AG04450 (cell line): Measurements from ENCODE around the gene EFCAB7. TPM values are rescaled to one million over a fixed set of nuclear protein-coding genes. Genes with fewer than 3 reads are reported as not detected.

Experiments used
- CTCF ChIA-PET: fragments of 300-600, 350-600 bp; formaldehyde crosslinking; extraction: SDS; loops from one replicate; lab custom pipeline; 2022; ENCODE audit warnings: antibody characterized with exemption, inconsistent platforms; lab: Charles Lee
- POLR2A ChIA-PET: fragments of 350-600 bp; formaldehyde crosslinking; extraction: SDS; loops from one replicate; lab custom pipeline; 2021; ENCODE audit warnings: antibody characterized with exemption, inconsistent platforms; lab: Yijun Ruan, JAX
- DNase-seq: peaks from one replicate; pipeline ENCODE4 v3.0.0-alpha.2; 2011; ENCODE audit warnings: low read depth, low spot score
- H3K27ac ChIP-seq: one replicate; pipeline ENCODE4 v1.5.1; 2012; ENCODE audit warnings: low read depth, low read length, control low read depth
- H3K27me3 ChIP-seq: one replicate; pipeline ENCODE4 v1.6.0; 2012; ENCODE audit warnings: low read length; ENCODE audit not compliant: control insufficient read depth, insufficient read depth
- H3K4me3 ChIP-seq: 2 replicates; pipeline ENCODE4 v1.5.1; 2011; ENCODE audit warnings: mild to moderate bottlenecking, low read depth, low read length, control low read depth
- H3K9me3 ChIP-seq: 2 replicates; pipeline ENCODE4 v1.5.1; 2012; ENCODE audit warnings: low read length; ENCODE audit not compliant: control insufficient read depth, insufficient read depth
- polyA plus RNA-seq: library from polyadenylated mRNA; depleted of rRNA; stranded (reverse); fragments of >200 nt; gene quantifications from 2 replicates; pipeline ENCODE4 v1.2.3, GENCODE V29; 2011
- TF ChIP-seq, protein P1 (sequence below): IDR thresholded peaks from 2 replicates; pipeline ENCODE4 v1.5.1; 2011; ENCODE audit warnings: low read depth, low read length, control low read depth, inconsistent platforms

The EFCAB7 gene
- polyA plus RNA-seq, 1 experiment: 6.0 TPM

- ChIA-PET POLR2A (no interaction called here), CTCF (interaction anchor here (1.0 kb wide), 1 partner anchor 652 kb away, joined by 4 read pairs; no protein-coding TSS in a partner anchor)
- Histone ChIP-seq H3K27me3 (no peaks in the 10 kb centered on the region), H3K27ac (peak overlapping the region; percentile 68), H3K9me3 (no peaks in the 10 kb centered on the region; the same call in 1 of the 2 replicates), H3K4me3 (peak overlapping the region; percentile 81)
- no peak for DNase-seq
- TF ChIP-seq, protein P1, sequence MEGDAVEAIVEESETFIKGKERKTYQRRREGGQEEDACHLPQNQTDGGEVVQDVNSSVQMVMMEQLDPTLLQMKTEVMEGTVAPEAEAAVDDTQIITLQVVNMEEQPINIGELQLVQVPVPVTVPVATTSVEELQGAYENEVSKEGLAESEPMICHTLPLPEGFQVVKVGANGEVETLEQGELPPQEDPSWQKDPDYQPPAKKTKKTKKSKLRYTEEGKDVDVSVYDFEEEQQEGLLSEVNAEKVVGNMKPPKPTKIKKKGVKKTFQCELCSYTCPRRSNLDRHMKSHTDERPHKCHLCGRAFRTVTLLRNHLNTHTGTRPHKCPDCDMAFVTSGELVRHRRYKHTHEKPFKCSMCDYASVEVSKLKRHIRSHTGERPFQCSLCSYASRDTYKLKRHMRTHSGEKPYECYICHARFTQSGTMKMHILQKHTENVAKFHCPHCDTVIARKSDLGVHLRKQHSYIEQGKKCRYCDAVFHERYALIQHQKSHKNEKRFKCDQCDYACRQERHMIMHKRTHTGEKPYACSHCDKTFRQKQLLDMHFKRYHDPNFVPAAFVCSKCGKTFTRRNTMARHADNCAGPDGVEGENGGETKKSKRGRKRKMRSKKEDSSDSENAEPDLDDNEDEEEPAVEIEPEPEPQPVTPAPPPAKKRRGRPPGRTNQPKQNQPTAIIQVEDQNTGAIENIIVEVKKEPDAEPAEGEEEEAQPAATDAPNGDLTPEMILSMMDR: no peak
Observed at GRCh38 chr1:63593886-63594605, 70.7 kb downstream of the EFCAB7 start.

DNA sequence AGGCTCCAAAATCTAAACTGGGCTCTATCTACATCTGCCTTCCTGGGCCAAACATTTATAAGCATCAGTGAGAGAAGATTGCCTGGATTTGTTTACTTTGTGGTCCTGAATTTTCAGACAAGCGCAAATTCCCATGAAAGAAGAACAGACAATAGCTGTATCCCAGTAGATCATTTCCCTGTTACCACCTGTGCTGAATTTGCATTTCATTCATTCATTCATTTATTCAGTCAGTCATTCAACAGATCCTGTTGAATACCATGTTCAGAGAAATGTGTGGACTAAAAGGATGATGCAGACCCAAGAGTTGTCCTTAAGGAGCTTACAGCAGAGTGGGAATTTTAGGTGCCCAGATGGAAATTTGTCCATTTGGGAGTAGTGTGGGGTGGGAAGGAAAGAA, 72.1 kb downstream of the EFCAB7 start:
- Histone ChIP-seq H3K27me3 (no peaks in the 10 kb centered on the region), H3K9me3 (no peaks in the 10 kb centered on the region; the same call in 1 of the 2 replicates), H3K4me3 (no peak overlapping the region), H3K27ac (no peak overlapping the region)
- ChIA-PET POLR2A (no interaction called here), CTCF (interaction anchor here (1.2 to 1.5 kb wide), 2 partner anchors 20 to 651 kb away, joined by 4 read pairs; no protein-coding TSS in a partner anchor)
- no peak for DNase-seq
- TF ChIP-seq, protein P1: no peak

GRCh38 chr1:63599799-63600198, 76.5 kb downstream of the EFCAB7 start:
- no peak overlapping the region for H3K4me3 ChIP-seq
- H3K27me3 ChIP-seq: no peaks in the 10 kb centered on the region
- TF ChIP-seq, protein P1: no peak
- H3K27ac ChIP-seq: no peak overlapping the region
- ChIA-PET POLR2A (no interaction called here), CTCF (interaction anchor here (1.2 kb wide), 1 partner anchor 647 kb away, joined by 3 read pairs; no protein-coding TSS in a partner anchor)
- no peaks in the 10 kb centered on the region for H3K9me3 ChIP-seq
- DNase-seq: no peak

GRCh38 chr1:63600248-63600647, 76.9 kb downstream of the EFCAB7 start:
- ChIA-PET POLR2A (no interaction called here), CTCF (interaction anchor here (1.2 kb wide), 1 partner anchor 646 kb away, joined by 3 read pairs; no protein-coding TSS in a partner anchor)
- Histone ChIP-seq H3K27me3 (no peaks in the 10 kb centered on the region), H3K9me3 (no peaks in the 10 kb centered on the region), H3K27ac (no peak overlapping the region), H3K4me3 (no peak overlapping the region)
- TF ChIP-seq, protein P1: no peak
- no peak for DNase-seq

GRCh38 chr1:63601061-63601460, 77.7 kb downstream of the EFCAB7 start:
- Histone ChIP-seq H3K27me3 (no peaks in the 10 kb centered on the region), H3K27ac (no peak overlapping the region), H3K9me3 (no peaks in the 10 kb centered on the region), H3K4me3 (no peak overlapping the region)
- ChIA-PET POLR2A (no interaction called here), CTCF (interaction anchor here (1.0 kb wide), 1 partner anchor 645 kb away, joined by 4 read pairs; no protein-coding TSS in a partner anchor)
- TF ChIP-seq, protein P1: no peak
- no peak for DNase-seq
